ENCODE measurements around the gene RAB22A.

RAB22A gene

GRCh38 chr20:58303547-58303946 lies 6.0 kb upstream of the RAB22A start:
- no peak for DNase-seq (ENCODE audit: low read depth in 2 of 2)

DNA sequence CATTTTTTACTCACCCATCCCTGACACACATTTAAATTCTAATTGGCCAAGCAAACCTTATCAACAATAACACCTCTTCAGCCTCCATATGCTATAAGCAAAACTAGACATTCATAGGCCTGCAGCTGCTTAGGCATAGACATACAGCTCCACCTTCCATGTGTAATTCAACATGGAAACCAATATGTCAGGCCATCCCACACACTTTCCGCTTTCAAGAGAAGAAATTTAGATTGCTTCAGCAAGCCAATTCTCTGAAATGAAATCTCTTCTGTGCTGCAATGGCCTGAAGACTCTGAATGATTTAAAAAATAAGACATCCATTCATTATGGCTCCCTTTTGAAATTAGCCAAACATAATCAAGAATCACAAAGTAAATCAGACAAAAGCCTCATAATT lies 4.5 kb upstream of the RAB22A start:
- no peak for DNase-seq (ENCODE audit: low read depth in 2 of 2)

DNA sequence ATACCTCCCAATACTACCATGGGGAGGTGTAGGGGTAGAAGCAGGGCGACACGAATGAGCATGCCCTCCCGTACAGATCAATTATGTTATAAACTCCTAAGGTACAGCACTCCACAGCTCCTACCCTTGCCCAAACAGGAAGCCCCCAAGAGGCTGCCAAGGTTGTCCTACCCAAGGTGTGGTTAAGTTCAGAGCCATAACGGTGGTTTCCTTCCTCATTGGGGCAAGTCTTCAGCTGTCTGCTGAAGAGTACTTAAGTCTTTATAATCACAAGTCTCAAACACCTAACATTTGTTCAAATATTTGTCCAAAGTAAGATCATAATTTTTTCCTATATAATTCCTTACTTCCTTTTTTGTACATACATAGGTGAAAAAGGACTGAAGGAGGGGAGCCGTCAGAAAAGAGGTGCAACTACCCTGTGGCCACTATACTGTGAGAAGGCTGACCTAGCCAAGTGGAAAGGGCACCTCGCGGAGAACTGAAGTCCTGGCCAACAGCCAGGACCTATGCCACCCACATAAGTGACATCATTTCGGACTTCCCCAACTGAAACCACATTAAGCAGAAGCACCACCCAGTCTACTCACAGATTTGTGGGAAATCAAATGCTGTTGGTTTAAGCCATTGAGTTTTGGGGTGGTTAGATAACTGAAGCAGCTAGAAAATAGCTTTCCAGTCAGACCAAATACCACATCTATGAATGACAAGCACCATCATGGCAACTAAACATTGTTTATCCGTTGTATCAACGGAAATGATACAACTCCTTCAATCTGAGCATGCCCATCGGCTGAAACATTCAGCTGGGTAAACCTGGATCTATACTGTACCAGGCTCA lies 2.9 kb upstream of the RAB22A start:
- no peak for DNase-seq (ENCODE audit: low read depth in 2 of 2)

DNA sequence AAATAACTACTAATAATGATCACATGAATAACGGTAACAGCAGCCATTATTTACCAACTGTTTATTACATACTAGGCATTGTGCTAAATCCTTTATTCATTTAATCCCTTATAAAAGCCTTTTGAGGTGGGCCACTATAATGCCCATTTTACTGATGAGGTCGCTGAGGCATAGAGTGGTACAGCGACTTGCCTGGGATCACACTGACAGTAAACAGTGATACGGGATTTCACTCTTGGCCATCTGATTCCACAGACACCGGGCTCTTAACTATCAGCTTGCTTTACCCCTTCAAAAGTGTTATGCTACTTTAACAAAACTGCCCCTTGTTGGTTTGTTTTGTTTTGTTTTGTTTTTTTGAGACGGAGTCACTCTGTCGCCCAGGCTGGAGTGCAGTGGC lies 2.2 kb upstream of the RAB22A start:
- no peak for DNase-seq (ENCODE audit: low read depth in 2 of 2)

GRCh38 chr20:58308290-58308679 lies 1.2 kb upstream of the RAB22A start:
- DNase-seq (ENCODE audit: low read depth in 2 of 2): no peak

DNA sequence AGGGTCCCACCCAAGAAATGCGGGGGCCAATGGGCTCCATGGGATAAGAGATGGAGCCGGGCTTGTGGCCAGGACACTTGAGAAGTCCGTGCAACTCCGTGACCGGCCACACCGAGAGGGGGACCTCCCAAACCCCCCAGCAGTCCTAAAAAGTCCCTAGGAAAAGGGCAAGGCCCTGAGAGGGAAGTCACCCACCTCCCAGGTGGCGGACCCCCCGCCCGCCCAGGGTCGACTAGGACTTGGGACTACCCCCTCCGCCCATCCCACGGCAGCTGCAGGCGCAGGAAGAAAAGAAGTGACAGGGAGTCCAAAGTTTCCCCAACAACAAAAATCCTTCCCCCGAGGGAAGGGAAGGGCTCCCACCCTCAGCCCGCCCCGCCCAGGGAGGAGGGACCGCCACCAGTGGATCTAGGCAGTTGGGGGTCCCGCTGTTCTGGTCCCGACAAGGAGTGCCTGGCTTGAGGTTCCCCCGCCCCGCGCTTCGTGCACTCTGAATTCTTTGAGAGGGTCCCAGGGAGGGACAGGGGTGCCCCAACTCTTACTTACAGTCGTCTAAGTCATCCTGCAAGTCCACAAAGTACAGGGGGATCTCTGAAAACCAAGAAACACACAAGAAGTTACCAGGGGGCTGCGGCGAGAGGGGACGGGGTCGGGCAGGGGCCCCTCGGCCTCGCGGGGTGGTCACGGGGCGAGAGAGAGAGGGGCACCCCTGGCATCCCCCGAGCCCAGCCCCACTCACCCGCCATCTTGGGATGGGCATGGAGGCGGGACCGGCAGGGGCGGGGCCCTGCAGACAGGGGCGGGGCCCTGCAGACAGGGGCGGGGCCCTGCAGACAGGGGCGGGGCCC lies 611 bp upstream of the RAB22A start:
- peak; percentile 20 to 21 for DNase-seq (ENCODE audit: low read depth in 2 of 2)

- DNase-seq (ENCODE audit: low read depth in 2 of 2): no peak
Measured at GRCh38 chr20:58310291-58310782, 822 bp downstream of the RAB22A start.

- no peak for DNase-seq (ENCODE audit: low read depth in 2 of 2)
Measured at GRCh38 chr20:58312836-58313235, 3.3 kb downstream of the RAB22A start.

DNA sequence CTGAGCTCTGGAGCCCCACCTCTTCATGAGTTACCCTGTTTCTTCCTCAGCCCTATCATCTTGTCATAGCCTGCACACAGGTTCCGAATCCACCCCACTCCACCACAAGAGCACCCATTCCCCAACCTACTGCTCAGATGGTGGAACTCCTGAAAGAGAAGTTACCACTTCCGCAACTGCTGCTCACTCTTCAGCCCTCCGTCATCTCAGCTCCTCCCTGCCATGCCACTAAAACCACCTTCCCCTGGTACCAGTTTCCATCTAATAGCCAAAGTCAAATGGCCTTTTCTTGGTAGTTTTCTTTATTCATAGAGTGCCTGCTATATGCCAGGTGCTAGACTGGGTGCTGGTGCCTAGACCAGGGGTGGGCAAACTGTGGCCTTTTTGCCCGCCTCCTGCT lies 3.9 kb downstream of the RAB22A start:
- no peak for DNase-seq (ENCODE audit: low read depth in 2 of 2)

GRCh38 chr20:58321205-58321604 lies 11.7 kb downstream of the RAB22A start:
- DNase-seq (ENCODE audit: low read depth in 2 of 2): no peak

- DNase-seq (ENCODE audit: low read depth in 2 of 2): no peak
Measured at GRCh38 chr20:58322083-58322482, 12.6 kb downstream of the RAB22A start.

GRCh38 chr20:58325912-58326311 lies 16.4 kb downstream of the RAB22A start:
- DNase-seq (ENCODE audit: low read depth in 2 of 2): no peak

DNA sequence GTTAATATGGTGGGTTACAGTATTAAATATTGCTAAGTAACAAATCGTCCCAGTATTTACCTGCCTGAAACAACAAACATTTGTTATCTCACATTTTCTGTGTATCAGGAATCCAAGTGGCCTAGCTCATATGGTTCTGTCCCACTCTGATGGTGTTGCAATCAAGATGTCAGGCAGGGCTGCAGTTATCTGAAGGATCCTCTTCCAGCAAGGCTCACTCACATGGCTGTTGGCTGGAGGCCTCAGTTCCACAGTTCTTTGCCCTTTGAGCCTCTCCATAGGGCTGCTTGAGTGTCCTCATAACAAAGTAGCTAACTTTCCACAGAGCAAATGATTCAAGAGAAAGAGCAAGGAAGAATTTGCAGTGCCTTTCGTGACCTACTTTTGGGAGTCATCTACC lies 17.7 kb downstream of the RAB22A start:
- no peak for DNase-seq (ENCODE audit: low read depth in 2 of 2)

DNA sequence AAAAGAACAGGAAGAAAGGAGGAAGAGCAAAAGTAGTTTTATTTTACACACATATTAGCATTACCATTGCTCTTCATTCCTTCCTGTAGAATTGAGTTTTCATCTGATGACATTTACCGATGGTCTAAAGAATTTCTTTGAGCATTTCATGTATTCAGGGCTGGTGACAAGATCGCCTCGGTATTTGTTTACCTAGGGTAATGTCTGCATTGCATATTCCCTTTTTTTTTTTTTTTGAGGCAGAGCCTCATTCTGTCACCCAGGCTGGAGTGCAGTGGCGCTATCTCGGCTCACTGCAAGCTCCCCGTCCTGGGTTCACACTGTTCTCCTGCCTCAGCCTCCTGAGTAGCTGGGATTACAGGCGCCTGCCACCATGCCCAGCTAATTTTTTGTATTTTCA lies 19.3 kb downstream of the RAB22A start:
- DNase-seq (ENCODE audit: low read depth in 2 of 2): no peak

DNA sequence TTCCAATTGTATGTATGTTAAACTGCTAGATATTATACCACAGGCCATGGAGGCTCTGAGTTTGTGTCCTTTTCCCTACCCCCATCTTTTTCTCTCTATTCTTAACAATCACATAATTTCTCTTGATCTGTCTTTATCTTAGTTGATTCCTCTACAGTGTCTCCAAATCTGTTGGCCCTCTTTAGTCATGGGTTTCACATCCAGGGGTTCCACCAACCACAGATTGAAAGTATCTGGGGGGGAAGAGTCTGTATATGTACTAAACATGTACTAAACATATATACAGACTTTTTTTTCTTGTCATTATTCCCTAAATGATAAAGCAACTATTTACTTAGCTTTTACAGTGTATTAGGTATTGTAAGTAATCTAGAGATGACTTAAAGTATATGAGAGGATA lies 20.2 kb downstream of the RAB22A start:
- no peak for DNase-seq (ENCODE audit: low read depth in 2 of 2)

DNA sequence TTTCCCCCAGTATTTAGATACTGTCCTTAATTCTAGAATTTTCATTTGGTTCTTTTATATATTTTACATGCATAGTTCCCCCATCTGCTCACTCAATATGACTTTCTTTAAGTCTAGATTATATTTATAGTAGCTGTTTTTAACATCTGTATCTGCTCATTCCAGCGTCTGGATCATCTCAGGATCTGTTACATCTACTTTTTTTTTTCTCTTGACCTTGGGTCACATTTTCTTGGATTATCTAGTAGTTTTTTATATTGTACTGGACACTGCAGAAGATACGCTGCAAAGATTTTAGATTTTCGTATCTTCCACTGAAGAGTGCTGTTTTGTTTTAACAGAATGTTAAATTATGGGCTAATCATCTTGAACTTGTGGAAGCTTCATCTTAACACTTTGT lies 20.7 kb downstream of the RAB22A start:
- DNase-seq (ENCODE audit: low read depth in 2 of 2): no peak

- no peak for DNase-seq (ENCODE audit: low read depth in 2 of 2)
Measured at GRCh38 chr20:58330687-58331086, 21.2 kb downstream of the RAB22A start.

- no peak for DNase-seq (ENCODE audit: low read depth in 2 of 2)
Measured at GRCh38 chr20:58331961-58332551, 22.5 kb downstream of the RAB22A start.

- no peak for DNase-seq (ENCODE audit: low read depth in 2 of 2)
Measured at GRCh38 chr20:58339741-58340140, 30.2 kb downstream of the RAB22A start.

DNA sequence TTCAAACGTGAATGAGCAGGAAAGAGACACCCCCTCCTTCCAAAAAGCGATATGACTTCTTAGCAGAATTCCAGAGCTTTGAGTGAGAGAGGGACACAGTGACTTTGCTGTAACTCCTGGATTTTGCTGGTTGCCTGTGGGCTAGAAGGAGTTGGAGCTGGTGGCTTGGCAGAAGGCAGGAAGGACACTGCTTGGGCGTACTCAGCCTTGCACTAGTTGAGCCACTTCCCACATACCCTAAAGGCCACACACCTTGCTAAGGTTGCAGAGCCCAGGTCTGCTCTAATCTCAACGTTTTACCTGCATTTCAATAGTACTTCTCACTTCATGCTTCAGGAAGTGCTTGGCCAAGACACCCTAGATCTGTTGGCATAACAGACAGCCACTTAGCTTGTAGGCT lies 30.6 kb downstream of the RAB22A start:
- no peak for DNase-seq (ENCODE audit: low read depth in 2 of 2)

DNA sequence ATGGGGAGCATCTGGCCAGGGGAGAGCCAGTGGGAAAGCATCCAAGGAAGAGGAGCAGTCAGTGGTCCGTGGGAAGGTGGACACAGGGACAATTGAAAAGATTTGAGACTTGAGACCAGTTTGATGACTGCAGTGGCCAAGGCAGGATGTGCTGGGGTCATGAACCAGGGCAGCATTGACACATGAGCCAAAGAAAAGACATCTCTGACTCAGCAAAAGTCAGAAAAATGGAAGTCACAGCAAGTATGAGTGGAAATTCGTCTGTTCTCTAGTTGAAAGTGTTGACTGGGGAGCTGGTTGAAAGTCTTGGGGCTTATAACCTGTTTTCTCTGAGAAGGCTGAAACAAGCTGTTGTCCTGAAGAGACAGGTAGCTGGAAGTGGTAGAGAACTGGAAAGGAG lies 31.3 kb downstream of the RAB22A start:
- DNase-seq (ENCODE audit: low read depth in 2 of 2): no peak

GRCh38 chr20:58342104-58342945 lies 32.8 kb downstream of the RAB22A start:
- peak; percentile 35 to 46 for DNase-seq (ENCODE audit: low read depth in 2 of 2)

All from fibroblast of skin of left biceps (primary cell).